HCT116 (cell line): ENCODE measurements around the gene PLA2G7.

Source experiments
- EZH2 ChIP-seq: fragments of 200-600 bp; sonication (generic); IDR thresholded peaks from 2 replicates; pipeline ENCODE4 v1.6.1; 2017; ENCODE audit warnings: antibody characterized with exemption, mixed run types
- FOSL1 ChIP-seq: IDR thresholded peaks from 2 replicates; pipeline ENCODE4 v1.6.1; 2012; ENCODE audit warnings: low read depth
- POLR2A ChIP-seq: IDR thresholded peaks from 2 replicates; pipeline ENCODE4 v1.7.0; 2011; ENCODE audit warnings: borderline replicate concordance; ENCODE audit not compliant: insufficient read depth, insufficient read length; ENCODE audit errors: extremely low read depth
- POLR2AphosphoS5 ChIP-seq: IDR thresholded peaks from 2 replicates; pipeline ENCODE4 v1.6.1; 2011; ENCODE audit warnings: mild to moderate bottlenecking, low read depth, low read length, moderate library complexity
- SRF ChIP-seq: IDR thresholded peaks from 2 replicates; pipeline ENCODE4 v1.6.1; 2012; ENCODE audit warnings: low read depth
- YY1 ChIP-seq: IDR thresholded peaks from 2 replicates; pipeline ENCODE4 v1.6.1; 2011; ENCODE audit warnings: low read length, low read depth, moderate library complexity, mild to moderate bottlenecking; ENCODE audit not compliant: insufficient replicate concordance; ENCODE audit errors: extremely low read depth
- TF ChIP-seq, protein P1 (sequence below), 3 experiments: fragments of 200-600 bp in 1 of 3; sonication (generic) in 1 of 3; IDR thresholded peaks in 2 of 3; conservative IDR thresholded peaks in 1 of 3; 2 replicates each; pipeline ENCODE4 v1.5.1; 2012 to 2017; ENCODE audit warnings: low read depth in 2 of 3, low read length in 2 of 3, antibody characterized with exemption in 1 of 3, borderline replicate concordance in 1 of 3, control low read depth in 1 of 3, mild to moderate bottlenecking in 1 of 3, mixed read lengths in 1 of 3, mixed run types in 1 of 3, moderate library complexity in 1 of 3; ENCODE audit not compliant: insufficient read depth in 1 of 3
- TF ChIP-seq, protein P2 (sequence below): IDR thresholded peaks from 2 replicates; pipeline ENCODE4 v1.6.1; 2012

DNA sequence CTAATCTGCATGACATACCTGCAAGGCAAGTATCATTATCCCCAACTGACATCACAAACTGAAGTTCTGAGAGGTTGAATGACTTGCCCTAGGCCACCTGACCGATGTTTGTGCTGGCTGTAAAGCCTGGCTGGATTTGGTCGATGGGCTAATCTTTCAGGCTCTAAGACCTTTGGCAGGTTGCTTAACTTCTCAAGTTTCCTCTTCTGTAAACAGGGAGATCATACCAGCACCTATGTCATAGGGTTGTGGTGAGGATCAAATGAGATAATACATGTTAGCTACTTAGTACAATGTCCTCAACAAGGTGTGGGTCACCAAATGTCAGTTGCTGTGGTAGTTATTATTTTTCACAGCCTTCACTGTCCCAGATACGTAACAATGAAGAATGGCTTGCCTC, 25.8 kb upstream of the PLA2G7 start:
- no peak for TF ChIP-seq POLR2A
- TF ChIP-seq, protein P1, sequence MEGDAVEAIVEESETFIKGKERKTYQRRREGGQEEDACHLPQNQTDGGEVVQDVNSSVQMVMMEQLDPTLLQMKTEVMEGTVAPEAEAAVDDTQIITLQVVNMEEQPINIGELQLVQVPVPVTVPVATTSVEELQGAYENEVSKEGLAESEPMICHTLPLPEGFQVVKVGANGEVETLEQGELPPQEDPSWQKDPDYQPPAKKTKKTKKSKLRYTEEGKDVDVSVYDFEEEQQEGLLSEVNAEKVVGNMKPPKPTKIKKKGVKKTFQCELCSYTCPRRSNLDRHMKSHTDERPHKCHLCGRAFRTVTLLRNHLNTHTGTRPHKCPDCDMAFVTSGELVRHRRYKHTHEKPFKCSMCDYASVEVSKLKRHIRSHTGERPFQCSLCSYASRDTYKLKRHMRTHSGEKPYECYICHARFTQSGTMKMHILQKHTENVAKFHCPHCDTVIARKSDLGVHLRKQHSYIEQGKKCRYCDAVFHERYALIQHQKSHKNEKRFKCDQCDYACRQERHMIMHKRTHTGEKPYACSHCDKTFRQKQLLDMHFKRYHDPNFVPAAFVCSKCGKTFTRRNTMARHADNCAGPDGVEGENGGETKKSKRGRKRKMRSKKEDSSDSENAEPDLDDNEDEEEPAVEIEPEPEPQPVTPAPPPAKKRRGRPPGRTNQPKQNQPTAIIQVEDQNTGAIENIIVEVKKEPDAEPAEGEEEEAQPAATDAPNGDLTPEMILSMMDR (IDR thresholded peaks at IDR 0.05 in 2 of 3, conservative IDR thresholded peaks at IDR 0.05 in 1 of 3; ENCODE audit: borderline replicate concordance in 1 of 3, insufficient read depth in 1 of 3, low read depth in 2 of 3, low read length in 2 of 3): no peak
- TF ChIP-seq POLR2AphosphoS5: no peak
- no peak for TF ChIP-seq YY1
- TF ChIP-seq FOSL1: no peak
- TF ChIP-seq, protein P2, sequence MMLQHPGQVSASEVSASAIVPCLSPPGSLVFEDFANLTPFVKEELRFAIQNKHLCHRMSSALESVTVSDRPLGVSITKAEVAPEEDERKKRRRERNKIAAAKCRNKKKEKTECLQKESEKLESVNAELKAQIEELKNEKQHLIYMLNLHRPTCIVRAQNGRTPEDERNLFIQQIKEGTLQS: no peak
- TF ChIP-seq SRF: no peak
- no peak for TF ChIP-seq EZH2
